ENCODE measurements around the gene SPIN3.
A peak's percentile ranks its signal among the peaks of the same experiment; 100 is the strongest.
"Not testable (repeated sequence)": the region's sequence is repeated elsewhere in the genome, so short reads cannot be mapped to it uniquely, and the experiment has no call there.

SPIN3 gene

DNA sequence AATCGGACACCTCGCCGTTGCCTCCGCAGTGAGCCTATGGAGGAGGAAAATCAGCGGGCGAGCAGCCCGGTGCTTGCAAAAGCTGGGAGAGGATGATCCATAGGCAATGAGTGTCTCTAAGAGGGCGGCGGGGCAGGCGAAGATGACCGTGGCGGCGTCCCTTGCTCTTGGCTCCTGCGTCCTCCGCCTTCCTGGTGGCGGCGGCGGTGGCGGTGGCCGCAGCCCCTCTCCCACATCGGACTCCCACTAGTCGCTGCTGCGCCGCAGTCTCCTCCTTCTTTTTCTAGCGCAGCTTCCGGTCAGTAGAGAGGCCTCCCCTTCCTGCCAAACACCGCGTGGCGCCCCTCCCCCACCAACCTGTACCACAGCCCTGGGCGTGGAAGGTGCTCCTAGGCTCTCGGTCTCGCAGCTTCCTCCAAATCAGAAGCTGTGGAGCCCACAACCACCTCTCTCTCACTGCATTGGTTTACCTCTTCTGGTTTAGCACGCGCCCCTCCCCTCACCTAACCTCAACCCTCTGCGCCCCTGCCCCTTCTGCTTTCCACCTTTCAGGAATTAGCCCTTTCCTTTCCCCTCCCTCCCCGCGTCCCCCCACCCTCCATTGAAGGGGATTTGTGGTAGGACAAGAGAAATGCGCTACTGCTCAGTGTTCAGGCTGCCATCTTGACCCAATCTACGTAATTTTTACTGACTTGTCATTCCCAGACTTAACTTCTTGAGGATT is at the start of gene SPIN3:
Gene SPIN3, minus strand, starts transcription at position 271 of the 724 bp plus-strand sequence. CDS start 594 bp downstream, outside the sequence.
- DNase-seq (ENCODE audit: low spot score) (peak; percentile 76), FAIRE-seq (peak; percentile 24)

DNA sequence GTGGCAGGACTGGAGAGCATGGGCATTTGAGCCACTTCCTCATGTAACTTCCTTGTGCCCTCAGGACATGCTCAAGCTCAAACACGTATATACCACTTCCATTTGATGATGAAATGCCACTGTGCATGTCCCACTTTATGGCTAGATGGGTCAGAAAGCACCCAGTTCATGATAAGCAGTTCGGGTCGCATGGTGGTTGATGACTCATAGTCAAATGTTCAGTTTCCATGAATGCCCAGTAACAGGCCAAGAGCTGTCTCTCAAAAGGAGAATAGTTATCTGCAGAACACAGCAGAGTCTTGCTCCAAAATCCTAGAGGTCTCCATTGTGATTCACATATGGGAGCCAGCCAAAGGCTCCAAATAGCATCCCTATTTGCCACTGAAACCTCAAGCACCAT is 48.9 kb upstream of the SPIN3 start:
- FAIRE-seq, result no peak
- no peak for DNase-seq (ENCODE audit: low spot score)

DNA sequence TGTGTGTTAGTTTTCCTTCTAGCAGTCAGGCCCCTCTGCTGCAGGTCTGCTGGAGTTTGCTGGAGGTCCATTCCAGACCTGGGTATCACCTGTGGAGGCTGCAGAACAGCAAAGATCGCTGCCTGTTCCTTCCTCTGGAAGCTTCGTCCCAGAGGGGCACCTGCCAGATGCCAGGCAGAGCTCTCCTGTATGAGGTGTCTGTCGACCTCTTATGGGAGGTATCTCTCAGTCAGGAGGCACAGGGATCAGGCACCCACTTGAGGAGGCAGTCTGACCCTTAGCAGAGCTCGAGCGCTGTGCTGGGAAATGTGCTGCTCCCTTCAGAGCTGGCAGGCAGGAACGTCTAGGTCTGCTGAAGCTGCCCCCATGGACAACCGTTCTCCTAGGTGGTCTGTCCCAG is 41.9 kb upstream of the SPIN3 start:
- not testable (repeated sequence) for FAIRE-seq; DNase-seq (ENCODE audit: low spot score)

DNA sequence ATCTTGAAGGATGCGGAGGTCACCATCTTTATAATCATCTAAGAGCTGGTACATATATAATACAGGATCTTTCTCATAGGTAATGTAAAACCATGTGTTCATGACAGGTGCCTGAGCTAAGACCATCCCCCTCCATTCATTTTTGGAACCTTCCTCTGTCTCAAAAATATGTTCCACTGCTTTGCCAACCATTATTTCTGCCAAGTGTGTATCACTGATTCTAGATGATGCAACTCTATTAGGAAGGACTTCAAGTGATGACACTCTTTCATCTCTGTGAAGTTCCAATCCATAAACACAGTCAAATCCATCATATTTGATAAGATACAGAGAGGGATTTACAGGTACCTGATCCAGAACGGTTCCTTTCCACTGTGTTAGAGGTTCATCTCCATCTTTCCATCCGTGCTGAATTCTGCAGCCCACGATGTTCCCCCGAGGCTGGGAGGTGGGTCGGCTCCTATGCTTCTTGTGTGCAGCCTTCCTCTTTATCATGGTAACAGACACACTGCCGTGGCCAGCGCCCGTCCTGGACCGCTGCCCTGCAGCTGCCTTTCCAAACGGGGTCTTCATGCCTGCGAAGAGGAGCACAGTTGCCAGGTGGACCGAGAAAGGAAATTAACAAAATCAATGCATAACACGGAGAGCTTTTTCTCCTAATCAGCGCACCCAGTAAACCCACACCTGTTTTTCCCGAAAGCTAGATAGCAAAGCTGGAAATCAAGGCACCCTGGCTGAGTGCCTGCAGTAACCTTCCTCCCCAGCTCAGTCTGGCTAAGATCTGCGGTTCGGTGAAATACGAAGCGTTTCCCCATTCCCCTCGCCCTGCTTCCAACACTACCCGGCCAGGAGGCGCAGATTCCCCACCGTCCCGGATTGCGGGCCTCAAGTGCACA is 718 bp downstream of the SPIN3 start:
- FAIRE-seq, result no peak
- DNase-seq (ENCODE audit: low spot score), result no peak

DNA sequence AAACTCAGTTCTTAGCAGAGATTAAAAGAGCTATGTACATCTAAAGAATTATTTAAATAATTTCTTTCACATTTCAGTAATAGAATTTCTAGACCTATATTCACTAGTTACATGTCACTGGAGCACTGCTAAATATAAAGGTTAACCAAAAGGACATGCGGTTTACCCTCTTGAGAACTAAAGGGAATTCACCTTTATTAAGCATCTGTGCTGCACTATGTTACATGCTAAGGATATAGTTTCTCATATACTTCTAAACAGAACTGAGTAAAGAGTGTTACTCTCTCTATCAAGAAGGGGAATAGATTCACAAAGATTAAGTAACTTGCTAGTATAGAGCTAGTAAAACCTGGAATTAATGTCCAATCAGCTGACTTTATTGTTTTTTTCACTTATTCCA is 7.6 kb downstream of the SPIN3 start:
- no peak for DNase-seq (ENCODE audit: low spot score)

DNA sequence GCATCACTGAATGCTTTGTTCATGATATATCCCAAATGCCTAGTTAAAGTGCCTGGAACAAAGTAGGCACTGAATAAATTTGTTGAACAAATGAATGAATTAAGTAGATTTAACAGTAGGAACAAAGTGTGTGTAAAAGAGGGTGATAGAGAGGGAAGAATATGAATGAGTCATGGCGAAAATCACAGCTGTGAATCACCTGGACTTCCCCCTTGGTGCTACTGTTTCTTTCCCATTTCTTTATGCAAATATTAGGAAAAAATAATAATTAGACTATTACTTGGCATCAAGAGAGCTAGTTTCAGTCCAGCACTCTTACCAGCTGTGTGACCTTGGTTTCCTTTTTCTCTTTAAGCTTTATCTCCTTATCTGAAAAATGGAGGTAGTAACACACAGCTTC is 9.2 kb downstream of the SPIN3 start:
- FAIRE-seq, result no peak
- DNase-seq (ENCODE audit: low spot score), result no peak

More for the DNA sequence above, 7.6 kb downstream of the SPIN3 start:
- no peak for FAIRE-seq

DNA sequence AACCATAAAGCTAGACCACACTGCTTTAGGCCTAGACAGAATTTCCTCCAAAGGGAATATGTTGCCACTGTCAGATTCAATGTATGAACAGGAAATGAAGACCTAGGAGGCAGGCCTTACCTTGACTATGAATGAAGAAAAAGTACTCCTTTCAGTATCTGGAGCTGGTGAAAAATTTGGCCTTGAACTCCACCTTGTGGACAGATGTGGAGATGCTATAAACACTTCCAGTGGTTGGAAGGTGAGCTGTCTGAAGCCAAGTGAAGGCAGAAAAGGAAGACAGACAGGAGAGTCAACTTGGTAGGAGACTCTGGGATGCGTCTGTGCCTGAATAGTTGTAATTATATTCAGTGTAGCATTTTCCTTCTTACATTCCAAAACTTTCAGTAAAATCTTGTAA is 17.2 kb downstream of the SPIN3 start:
- DNase-seq (ENCODE audit: low spot score) (peak; percentile 7), FAIRE-seq (no peak)

DNA sequence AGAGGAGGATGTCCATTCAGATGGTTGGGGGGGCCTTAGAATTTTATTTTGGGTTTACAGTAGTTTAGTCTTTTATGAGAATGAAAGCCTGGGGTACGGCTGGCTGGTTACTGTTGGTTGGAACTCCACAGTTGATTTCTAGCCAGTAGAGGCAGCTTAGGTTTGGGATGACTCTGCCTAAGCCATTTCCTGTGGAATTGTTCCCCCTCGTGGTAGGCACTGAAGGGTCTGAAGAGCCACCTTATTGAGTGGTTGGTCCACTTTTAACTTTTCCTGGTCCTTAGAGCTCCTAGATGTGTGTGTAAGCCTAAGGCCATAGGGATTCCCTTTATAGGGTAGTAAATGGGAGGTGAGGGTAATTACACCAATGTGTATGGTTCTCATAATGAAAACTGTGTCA is 19.7 kb downstream of the SPIN3 start:
- DNase-seq (ENCODE audit: low spot score) (no peak), FAIRE-seq (no peak)

DNA sequence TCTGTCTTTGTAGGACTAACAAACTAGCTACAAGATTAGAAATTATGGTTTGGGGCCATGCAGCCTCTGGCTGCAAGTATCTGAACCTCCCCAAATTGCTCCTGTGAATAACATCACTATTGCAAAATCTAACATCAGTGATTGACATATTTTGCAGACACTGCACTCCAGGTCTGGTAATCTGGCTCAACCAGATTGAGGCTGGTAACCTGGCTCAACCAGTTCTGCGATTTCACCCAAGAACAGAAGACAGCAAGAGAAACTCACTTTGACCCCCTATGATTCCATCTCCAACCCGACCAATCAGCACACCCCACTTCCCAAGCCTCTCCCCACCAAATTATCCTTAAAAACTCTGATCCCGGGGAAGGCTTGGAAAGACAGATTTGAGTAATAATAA is 20.9 kb downstream of the SPIN3 start:
- DNase-seq (ENCODE audit: low spot score), result no peak
- no peak for FAIRE-seq

DNA sequence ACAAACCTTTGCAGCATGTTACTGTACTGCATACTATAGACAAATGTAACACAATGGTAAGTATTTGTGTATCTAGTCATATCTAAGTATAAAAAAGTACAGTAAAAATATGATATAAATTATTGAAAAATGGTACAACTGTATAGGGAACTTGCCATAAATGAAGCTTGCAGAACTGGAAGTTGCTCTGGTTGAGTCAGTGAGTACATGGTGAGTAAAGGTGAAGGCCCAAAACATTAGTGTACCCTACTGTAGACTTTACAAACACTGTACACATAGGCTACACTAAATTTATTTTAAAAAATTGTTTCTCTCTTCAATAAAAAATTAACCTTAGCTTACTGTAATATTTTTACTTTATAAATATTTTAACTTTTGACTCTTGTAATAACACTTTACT is 25.8 kb downstream of the SPIN3 start:
- no peak for DNase-seq (ENCODE audit: low spot score)
- no peak for FAIRE-seq

DNA sequence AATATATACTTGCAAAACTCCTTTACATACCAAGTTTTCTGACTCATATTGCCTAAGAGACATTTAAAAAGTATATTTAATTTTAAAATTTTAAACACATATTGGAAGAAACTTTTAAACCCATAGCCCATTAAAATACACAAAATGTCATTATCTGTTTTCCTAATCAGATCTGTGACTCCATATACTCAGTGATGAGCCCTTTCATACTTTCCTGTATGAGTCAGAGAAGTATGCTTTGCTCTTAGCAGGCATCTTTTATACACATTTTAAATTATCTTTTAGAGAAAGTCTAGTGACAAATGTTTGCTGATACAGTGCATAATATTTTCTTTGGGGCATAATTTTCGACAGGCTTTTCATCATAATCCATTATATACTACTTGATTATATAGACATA is 26.4 kb downstream of the SPIN3 start:
- DNase-seq (ENCODE audit: low spot score), result no peak
- FAIRE-seq, result no peak

DNA sequence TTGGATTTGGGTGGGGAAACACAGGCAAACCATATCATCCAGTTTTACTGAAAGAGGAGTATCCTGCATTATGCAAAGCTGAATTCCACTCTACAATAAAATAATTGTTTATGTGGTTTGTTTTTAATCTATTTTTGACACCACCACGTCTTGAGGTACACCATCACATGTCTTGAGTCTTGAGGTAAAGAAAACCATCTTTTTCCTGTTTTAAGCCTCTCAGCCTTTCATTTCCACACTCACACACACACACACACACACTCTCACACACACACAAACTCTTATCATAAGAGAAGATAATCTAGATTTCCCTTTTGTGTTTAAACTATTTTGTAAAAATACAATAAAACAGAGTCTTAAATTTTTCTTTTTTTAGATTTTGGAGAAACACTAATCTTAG is 32.0 kb downstream of the SPIN3 start:
- DNase-seq (ENCODE audit: low spot score) (no peak), FAIRE-seq (no peak)

DNA sequence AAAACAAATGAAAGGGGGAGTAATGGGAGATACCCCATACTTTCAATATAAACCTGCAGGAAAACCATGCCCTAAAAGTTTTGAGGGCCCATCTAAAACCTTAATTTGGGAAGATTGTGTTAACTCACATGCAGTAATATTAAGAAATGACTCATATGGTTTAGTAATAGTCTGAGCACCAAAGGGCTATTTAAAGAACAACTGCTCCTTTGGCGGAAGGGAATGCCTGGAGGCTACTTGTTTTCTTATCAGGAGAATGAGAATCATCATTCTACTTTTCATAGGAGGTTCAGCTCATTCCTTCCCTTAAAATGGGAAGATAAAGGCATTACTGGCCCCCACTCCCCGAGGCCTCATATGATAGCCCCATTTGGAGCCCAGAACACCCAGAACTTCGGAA is 47.6 kb downstream of the SPIN3 start:
- no peak for DNase-seq (ENCODE audit: low spot score)
- no peak for FAIRE-seq

DNA sequence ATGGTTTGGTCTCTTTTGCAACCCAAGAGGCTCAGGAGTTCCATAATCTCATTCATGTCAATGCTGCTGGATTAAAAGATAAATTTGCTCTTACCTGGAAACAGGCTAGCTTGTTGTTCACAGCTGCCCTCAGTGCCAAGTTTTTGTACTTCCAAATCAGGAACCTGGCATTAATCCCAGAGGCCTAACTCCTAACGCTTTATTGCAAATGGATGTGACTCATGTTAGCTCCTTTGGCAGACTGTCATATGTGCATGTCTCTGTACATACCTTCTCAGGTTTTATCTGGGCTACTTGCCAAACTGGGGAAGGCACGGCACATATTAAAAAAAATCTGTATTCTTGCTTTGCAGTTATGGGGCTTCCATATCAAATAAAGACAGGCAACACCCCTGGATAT is 49.1 kb downstream of the SPIN3 start:
- peak; percentile 17 for DNase-seq (ENCODE audit: low spot score)
- not testable (repeated sequence) for FAIRE-seq

DNA sequence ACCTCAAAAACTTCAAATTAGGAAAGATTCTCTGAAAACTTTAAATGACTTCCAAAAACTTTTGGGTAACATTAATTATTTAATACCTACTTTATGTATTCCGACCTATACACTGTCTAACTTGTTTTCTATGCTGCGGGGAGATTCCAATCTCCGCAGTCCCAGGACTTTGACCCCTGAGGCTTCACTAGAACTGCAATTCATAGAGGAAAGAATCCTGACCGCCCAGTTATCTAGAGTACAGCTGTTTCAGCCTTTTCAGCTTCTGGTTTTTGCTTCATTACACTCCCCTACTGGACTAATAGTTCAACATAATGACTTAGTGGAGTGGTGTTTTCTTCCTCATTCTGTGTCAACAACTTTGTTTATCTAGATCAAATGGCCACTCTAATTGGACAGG is 50.1 kb downstream of the SPIN3 start:
- DNase-seq (ENCODE audit: low spot score); FAIRE-seq: not testable (repeated sequence)

DNA sequence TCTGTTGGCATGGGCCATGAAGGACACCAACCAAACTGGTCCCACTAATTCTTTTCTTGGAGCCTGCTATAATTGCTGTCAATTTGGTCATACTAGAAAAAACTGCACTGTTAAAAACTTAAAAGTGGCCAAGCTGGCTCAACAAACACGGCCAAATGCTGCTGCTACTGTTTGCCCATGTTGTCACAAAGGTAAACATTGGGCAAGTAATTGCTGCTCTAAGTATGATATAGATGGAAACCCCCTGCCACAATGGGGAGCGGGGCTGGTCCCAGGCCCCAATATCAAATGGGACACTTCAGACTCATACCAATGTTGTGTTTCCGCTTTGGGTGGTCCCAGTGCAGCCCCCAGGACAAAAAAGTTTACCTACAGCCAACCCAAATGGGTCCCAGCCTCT is 52.1 kb downstream of the SPIN3 start:
- no peak for FAIRE-seq

More for the DNA sequence above, 52.1 kb downstream of the SPIN3 start:
- DNase-seq (ENCODE audit: low spot score), result no peak

Data from RCC 7860 (cell line).